GM12878 (cell line): ENCODE data around the gene MXRA7. TPM values are rescaled to one million over a fixed set of nuclear protein-coding genes. Genes with fewer than 3 reads are reported as not detected.

Experiments
- MEF2B ChIP-seq: fragments of 450-650 bp; IDR thresholded peaks from 2 replicates; pipeline ENCODE4 v1.6.1; 2018; ENCODE audit warnings: mild to moderate bottlenecking, moderate library complexity; ENCODE audit not compliant: partially characterized antibody, poor library complexity, severe bottlenecking
- ZBED1 ChIP-seq: IDR thresholded peaks from 2 replicates; pipeline ENCODE4 v1.6.1; 2016; ENCODE audit warnings: borderline replicate concordance
- polyA plus RNA-seq, 11 experiments: library from polyadenylated mRNA; depleted of rRNA in 4 of 11; unstranded in 6 of 11; stranded (reverse) in 5 of 11; fragments of >200 nt; fragmentation: Nextera tagmentation in 4 of 11; fragmentation: Illumina TruSeq in 1 of 11; extraction: Ambion mirVana in 4 of 11; extraction: Trizol in 1 of 11; gene quantifications; 1 replicate in 1 of 11; 2 replicates in 10 of 11; pipeline versions ENCODE4 v1.2.1 to v1.2.3, GENCODE V29; 2011 to 2016; ENCODE audit warnings: inconsistent platforms in 2 of 11, missing spikeins in 2 of 11, low read depth in 1 of 11
- total RNA-seq, 4 experiments: library from RNA; depleted of rRNA in 3 of 4; stranded (reverse); fragments of >200 nt in 3 of 4; fragmentation: Illumina TruSeq in 1 of 4; extraction: Trizol in 1 of 4; gene quantifications; 2 replicates each; pipeline versions ENCODE4 v1.2.1 to v1.2.3, GENCODE V29; 2013 to 2021
- TF ChIP-seq, protein P1 (sequence below): fragments of 450-650 bp; IDR thresholded peaks from 2 replicates; pipeline ENCODE4 v1.6.1; 2017; ENCODE audit warnings: mild to moderate bottlenecking, moderate library complexity
- TF ChIP-seq, protein P2 (sequence below): fragments of 450-650 bp; IDR thresholded peaks from 2 replicates; pipeline ENCODE4 v1.6.1; 2017; ENCODE audit warnings: mild to moderate bottlenecking, low read depth, inconsistent platforms; ENCODE audit not compliant: poor library complexity, severe bottlenecking
- TF ChIP-seq, protein P3 (sequence below): IDR thresholded peaks from 2 replicates; pipeline ENCODE4 v1.6.1; 2012; ENCODE audit warnings: low read length, inconsistent platforms

Gene MXRA7
- total and polyA plus RNA-seq, 10 of the 15 experiments (the other 5 are each of a cell fraction or from before 2014, with no cell fraction given) = 0.03 to 2.0 (median 0.33) TPM

DNA sequence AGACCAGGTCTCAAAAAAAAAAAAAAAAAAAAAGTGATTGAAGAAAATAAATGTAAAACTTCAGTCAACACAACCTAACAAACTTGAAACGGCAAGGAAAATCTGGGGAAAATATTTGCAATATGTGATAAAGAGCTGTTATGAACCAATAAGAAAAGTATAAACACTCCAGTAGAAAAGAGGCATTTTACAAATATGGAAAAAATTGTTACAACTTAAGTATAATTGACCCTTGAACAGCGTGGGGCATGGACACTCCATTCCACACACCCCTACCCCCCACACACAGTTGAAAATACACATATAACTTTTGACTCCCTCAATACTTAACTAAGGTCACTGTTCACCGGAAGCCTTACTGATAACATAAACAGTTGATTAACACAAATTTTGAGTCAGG, 47.8 kb upstream of the MXRA7 start (continued):
- TF ChIP-seq, protein P1, sequence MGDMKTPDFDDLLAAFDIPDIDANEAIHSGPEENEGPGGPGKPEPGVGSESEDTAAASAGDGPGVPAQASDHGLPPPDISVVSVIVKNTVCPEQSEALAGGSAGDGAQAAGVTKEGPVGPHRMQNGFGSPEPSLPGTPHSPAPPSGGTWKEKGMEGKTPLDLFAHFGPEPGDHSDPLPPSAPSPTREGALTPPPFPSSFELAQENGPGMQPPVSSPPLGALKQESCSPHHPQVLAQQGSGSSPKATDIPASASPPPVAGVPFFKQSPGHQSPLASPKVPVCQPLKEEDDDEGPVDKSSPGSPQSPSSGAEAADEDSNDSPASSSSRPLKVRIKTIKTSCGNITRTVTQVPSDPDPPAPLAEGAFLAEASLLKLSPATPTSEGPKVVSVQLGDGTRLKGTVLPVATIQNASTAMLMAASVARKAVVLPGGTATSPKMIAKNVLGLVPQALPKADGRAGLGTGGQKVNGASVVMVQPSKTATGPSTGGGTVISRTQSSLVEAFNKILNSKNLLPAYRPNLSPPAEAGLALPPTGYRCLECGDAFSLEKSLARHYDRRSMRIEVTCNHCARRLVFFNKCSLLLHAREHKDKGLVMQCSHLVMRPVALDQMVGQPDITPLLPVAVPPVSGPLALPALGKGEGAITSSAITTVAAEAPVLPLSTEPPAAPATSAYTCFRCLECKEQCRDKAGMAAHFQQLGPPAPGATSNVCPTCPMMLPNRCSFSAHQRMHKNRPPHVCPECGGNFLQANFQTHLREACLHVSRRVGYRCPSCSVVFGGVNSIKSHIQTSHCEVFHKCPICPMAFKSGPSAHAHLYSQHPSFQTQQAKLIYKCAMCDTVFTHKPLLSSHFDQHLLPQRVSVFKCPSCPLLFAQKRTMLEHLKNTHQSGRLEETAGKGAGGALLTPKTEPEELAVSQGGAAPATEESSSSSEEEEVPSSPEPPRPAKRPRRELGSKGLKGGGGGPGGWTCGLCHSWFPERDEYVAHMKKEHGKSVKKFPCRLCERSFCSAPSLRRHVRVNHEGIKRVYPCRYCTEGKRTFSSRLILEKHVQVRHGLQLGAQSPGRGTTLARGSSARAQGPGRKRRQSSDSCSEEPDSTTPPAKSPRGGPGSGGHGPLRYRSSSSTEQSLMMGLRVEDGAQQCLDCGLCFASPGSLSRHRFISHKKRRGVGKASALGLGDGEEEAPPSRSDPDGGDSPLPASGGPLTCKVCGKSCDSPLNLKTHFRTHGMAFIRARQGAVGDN = no peak
- TF ChIP-seq MEF2B = no peak
- TF ChIP-seq, protein P2, sequence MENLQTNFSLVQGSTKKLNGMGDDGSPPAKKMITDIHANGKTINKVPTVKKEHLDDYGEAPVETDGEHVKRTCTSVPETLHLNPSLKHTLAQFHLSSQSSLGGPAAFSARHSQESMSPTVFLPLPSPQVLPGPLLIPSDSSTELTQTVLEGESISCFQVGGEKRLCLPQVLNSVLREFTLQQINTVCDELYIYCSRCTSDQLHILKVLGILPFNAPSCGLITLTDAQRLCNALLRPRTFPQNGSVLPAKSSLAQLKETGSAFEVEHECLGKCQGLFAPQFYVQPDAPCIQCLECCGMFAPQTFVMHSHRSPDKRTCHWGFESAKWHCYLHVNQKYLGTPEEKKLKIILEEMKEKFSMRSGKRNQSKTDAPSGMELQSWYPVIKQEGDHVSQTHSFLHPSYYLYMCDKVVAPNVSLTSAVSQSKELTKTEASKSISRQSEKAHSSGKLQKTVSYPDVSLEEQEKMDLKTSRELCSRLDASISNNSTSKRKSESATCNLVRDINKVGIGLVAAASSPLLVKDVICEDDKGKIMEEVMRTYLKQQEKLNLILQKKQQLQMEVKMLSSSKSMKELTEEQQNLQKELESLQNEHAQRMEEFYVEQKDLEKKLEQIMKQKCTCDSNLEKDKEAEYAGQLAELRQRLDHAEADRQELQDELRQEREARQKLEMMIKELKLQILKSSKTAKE = no peak
- TF ChIP-seq, protein P3, sequence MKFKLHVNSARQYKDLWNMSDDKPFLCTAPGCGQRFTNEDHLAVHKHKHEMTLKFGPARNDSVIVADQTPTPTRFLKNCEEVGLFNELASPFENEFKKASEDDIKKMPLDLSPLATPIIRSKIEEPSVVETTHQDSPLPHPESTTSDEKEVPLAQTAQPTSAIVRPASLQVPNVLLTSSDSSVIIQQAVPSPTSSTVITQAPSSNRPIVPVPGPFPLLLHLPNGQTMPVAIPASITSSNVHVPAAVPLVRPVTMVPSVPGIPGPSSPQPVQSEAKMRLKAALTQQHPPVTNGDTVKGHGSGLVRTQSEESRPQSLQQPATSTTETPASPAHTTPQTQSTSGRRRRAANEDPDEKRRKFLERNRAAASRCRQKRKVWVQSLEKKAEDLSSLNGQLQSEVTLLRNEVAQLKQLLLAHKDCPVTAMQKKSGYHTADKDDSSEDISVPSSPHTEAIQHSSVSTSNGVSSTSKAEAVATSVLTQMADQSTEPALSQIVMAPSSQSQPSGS = no peak
- no peak for TF ChIP-seq ZBED1
